GM18502 (cell line): Measurements from ENCODE around the gene MATN4.

Experiments
- ATAC-seq: cut with Tn5 transposase; IDR thresholded peaks from one replicate; pipeline ENCODE4 v1.9.1; 2021; ENCODE audit warnings: mild to moderate bottlenecking; ENCODE audit not compliant: unreplicated experiment, poor library complexity

The MATN4 gene

GRCh38 chr20:45293041-45294002 lies 14.8 kb downstream of the MATN4 start:
- no peak for ATAC-seq

- ATAC-seq: no peak
Observed at GRCh38 chr20:45292343-45292742, 15.8 kb downstream of the MATN4 start.

- ATAC-seq: no peak
Observed at GRCh38 chr20:45291526-45291925, 16.6 kb downstream of the MATN4 start.

GRCh38 chr20:45290677-45291355 lies 17.3 kb downstream of the MATN4 start:
- no peak for ATAC-seq

GRCh38 chr20:45289942-45290676 lies 18.0 kb downstream of the MATN4 start:
- no peak for ATAC-seq

- ATAC-seq: no peak
Observed at GRCh38 chr20:45288860-45289259, 19.2 kb downstream of the MATN4 start.

GRCh38 chr20:45288376-45288775 lies 19.7 kb downstream of the MATN4 start:
- no peak for ATAC-seq

- ATAC-seq: no peak
Observed at GRCh38 chr20:45283551-45284057, 24.5 kb downstream of the MATN4 start.

- no peak for ATAC-seq
Observed at GRCh38 chr20:45282700-45283550, 25.2 kb downstream of the MATN4 start.

- no peak for ATAC-seq
Observed at GRCh38 chr20:45279992-45280391, 28.1 kb downstream of the MATN4 start.

- no peak for ATAC-seq
Observed at GRCh38 chr20:45275338-45275737, 32.8 kb downstream of the MATN4 start.

GRCh38 chr20:45269754-45270270 lies 38.3 kb downstream of the MATN4 start:
- ATAC-seq: no peak

- ATAC-seq: no peak
Observed at GRCh38 chr20:45269056-45269455, 39.0 kb downstream of the MATN4 start.

- ATAC-seq: no peak
Observed at GRCh38 chr20:45268531-45268930, 39.6 kb downstream of the MATN4 start.

GRCh38 chr20:45266977-45267376 lies 41.1 kb downstream of the MATN4 start:
- no peak for ATAC-seq

- ATAC-seq: no peak
Observed at GRCh38 chr20:45263556-45264266, 44.4 kb downstream of the MATN4 start.

- no peak for ATAC-seq
Observed at GRCh38 chr20:45258664-45259063, 49.4 kb downstream of the MATN4 start.

GRCh38 chr20:45258259-45258658 lies 49.8 kb downstream of the MATN4 start:
- ATAC-seq: no peak

- no peak for ATAC-seq
Observed at GRCh38 chr20:45257711-45258110, 50.4 kb downstream of the MATN4 start.
